WTC11 (cell line): ENCODE measurements around the gene RAI1. TPM values are rescaled to one million over a fixed set of nuclear protein-coding genes. Genes with fewer than 3 reads are reported as not detected.

Experiments
- ATAC-seq: fragments of 200-7000 bp; cut with Tn5 transposase; 2 replicates; pipeline ENCODE4 v1.10.0; 2021; ENCODE audit warnings: mild to moderate bottlenecking, moderate library complexity
- CTCF ChIA-PET: fragments of 300-600 bp; sonication (Branson Sonifier 250); formaldehyde crosslinking; loops from one replicate; lab custom pipeline; 2021; ENCODE audit warnings: antibody characterized with exemption; lab: Charles Lee
- POLR2A ChIA-PET: fragments of 350-600 bp; sonication (Branson Sonifier 250); formaldehyde crosslinking; loops from one replicate; lab custom pipeline; 2021; ENCODE audit warnings: antibody characterized with exemption; lab: Charles Lee
- DNase-seq: peaks from one replicate; pipeline ENCODE4 v3.0.0; 2021; ENCODE audit warnings: low spot score
- H3K27ac Mint-ChIP-seq: 2 replicates; pipeline ENCODE4 v1.8.0; 2021; ENCODE audit warnings: mixed read lengths
- H3K27me3 Mint-ChIP-seq: 2 replicates; pipeline ENCODE4 v1.8.0; 2021; ENCODE audit warnings: low read depth, mild to moderate bottlenecking, moderate library complexity, mixed read lengths
- H3K36me3 Mint-ChIP-seq: 2 replicates; pipeline ENCODE4 v1.8.0; 2021; ENCODE audit warnings: mixed read lengths
- H3K4me1 Mint-ChIP-seq: 2 replicates; pipeline ENCODE4 v1.8.0; 2022; ENCODE audit warnings: mixed read lengths
- H3K4me3 Mint-ChIP-seq: 2 replicates; pipeline ENCODE4 v1.8.0; 2021; ENCODE audit warnings: mild to moderate bottlenecking, moderate library complexity, mixed read lengths
- H3K9me3 Mint-ChIP-seq: 2 replicates; pipeline ENCODE4 v1.8.0; 2021; ENCODE audit warnings: mixed read lengths
- AR ChIP-seq: fragments of 250-450 bp; sonication (Bioruptor Pico); IDR thresholded peaks from 2 replicates; pipeline ENCODE4 v1.9.0; 2021; ENCODE audit warnings: mild to moderate bottlenecking
- EMX1 ChIP-seq: fragments of 250-450 bp; sonication (Bioruptor Pico); IDR thresholded peaks from 2 replicates; pipeline ENCODE4 v1.8.0; 2021; ENCODE audit warnings: mild to moderate bottlenecking
- ERG ChIP-seq: fragments of 250-450 bp; sonication (Bioruptor Pico); IDR thresholded peaks from 2 replicates; pipeline ENCODE4 v1.8.0; 2021; ENCODE audit warnings: mild to moderate bottlenecking
- FOXP1 ChIP-seq: sonication (generic); formaldehyde crosslinking; IDR thresholded peaks from 2 replicates; pipeline ENCODE4 v1.8.0; 2022; ENCODE audit warnings: missing genetic modification reagents, mild to moderate bottlenecking, moderate library complexity, borderline replicate concordance
- JUN ChIP-seq: sonication (generic); formaldehyde crosslinking; IDR thresholded peaks from 2 replicates; pipeline ENCODE4 v1.8.0; 2023; ENCODE audit warnings: mild to moderate bottlenecking, missing genetic modification reagents
- KAT7 ChIP-seq: sonication (generic); formaldehyde crosslinking; IDR thresholded peaks from 2 replicates; pipeline ENCODE4 v1.8.1; 2023; ENCODE audit warnings: missing genetic modification reagents, mild to moderate bottlenecking, borderline replicate concordance
- NFATC4 ChIP-seq: fragments of 250-450 bp; sonication (Bioruptor Pico); IDR thresholded peaks from 2 replicates; pipeline ENCODE4 v1.9.0; 2021; ENCODE audit warnings: mild to moderate bottlenecking
- NFYB ChIP-seq: sonication (generic); formaldehyde crosslinking; conservative IDR thresholded peaks from 2 replicates; pipeline ENCODE4 v1.8.0; 2022; ENCODE audit warnings: low read depth, missing genetic modification reagents
- NR2C2 ChIP-seq: sonication (generic); formaldehyde crosslinking; IDR thresholded peaks from 2 replicates; pipeline ENCODE4 v1.8.0; 2022; ENCODE audit warnings: mild to moderate bottlenecking, missing genetic modification reagents
- OVOL2 ChIP-seq: fragments of 250-450 bp; sonication (Bioruptor Pico); IDR thresholded peaks from 2 replicates; pipeline ENCODE4 v1.9.0; 2021; ENCODE audit warnings: mild to moderate bottlenecking, borderline replicate concordance
- RORB ChIP-seq: fragments of 250-450 bp; sonication (Bioruptor Pico); IDR thresholded peaks from 2 replicates; pipeline ENCODE4 v1.9.0; 2021; ENCODE audit warnings: mild to moderate bottlenecking
- ZBTB21 ChIP-seq: sonication (generic); formaldehyde crosslinking; IDR thresholded peaks from 2 replicates; pipeline ENCODE4 v1.8.1; 2023; ENCODE audit warnings: mild to moderate bottlenecking, missing genetic modification reagents, borderline replicate concordance
- ZNF232 ChIP-seq: sonication (generic); formaldehyde crosslinking; IDR thresholded peaks from 2 replicates; pipeline ENCODE4 v1.8.0; 2022; ENCODE audit warnings: mild to moderate bottlenecking, missing genetic modification reagents
- ZNF396 ChIP-seq: fragments of 250-450 bp; sonication (Bioruptor Pico); IDR thresholded peaks from 2 replicates; pipeline ENCODE4 v1.8.0; 2021; ENCODE audit warnings: mild to moderate bottlenecking, moderate library complexity, borderline replicate concordance
- total RNA-seq: library from RNA; stranded (reverse); gene quantifications from 3 replicates; pipeline ENCODE4 v1.2.3, GENCODE V29; 2021
- TF ChIP-seq, protein P1 (sequence below): sonication (generic); formaldehyde crosslinking; IDR thresholded peaks from 2 replicates; pipeline ENCODE4 v1.8.1; 2023; ENCODE audit warnings: mild to moderate bottlenecking, missing genetic modification reagents, borderline replicate concordance
- TF ChIP-seq, protein P2 (sequence below): sonication (generic); formaldehyde crosslinking; IDR thresholded peaks from 2 replicates; pipeline ENCODE4 v1.8.1; 2022; ENCODE audit warnings: low read depth, missing genetic modification reagents, borderline replicate concordance
- TF ChIP-seq, protein P3 (sequence below): sonication (generic); formaldehyde crosslinking; IDR thresholded peaks from 2 replicates; pipeline ENCODE4 v1.8.0; 2023; ENCODE audit warnings: missing genetic modification reagents

Gene RAI1
- total RNA-seq, 1 experiment from 2014 or later: 12.7 TPM

DNA sequence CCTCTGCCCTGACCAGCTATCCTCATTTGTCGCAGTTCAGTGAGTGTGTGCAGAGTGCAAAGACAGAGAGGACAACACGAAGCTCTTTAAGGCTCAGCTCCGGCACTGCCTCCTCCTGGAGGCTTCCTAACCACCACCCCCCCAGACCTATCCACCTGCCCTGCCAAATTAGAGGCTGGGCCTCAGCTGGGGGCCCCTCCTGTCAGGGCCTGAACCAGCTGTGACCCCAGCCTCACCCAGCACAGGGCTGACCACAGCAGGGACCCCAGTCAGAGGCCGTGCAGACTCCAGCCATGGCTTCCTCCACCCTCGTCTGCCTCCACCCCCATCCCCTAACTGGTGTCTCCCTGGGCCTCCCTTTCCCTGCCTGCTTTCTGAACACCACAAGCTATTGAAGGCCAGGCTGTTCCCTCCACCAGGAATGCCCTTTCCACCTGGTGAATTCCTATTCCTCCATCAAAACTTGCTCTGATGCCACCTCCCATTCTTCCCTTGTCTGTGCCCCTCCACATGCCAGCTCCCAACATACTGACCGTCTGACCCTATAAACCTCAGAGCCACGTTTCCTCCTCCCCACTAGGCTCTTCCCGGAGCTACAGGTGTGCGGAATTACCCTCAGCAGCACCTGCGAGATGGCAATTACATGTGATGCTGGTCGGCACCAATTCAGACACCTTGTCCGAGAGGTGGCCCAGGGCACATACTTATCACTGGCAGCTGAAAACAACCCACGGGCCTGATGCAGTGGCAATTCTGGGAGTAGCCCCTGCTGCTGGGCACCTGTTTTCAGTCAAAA lies 146.8 kb downstream of the RAI1 start:
- Mint-ChIP-seq H3K4me3 (no peak overlapping the region), H3K36me3 (peaks cover 9% of the 10 kb centered on the region; the same call in 1 of the 2 replicates), H3K9me3 (no peaks in the 10 kb centered on the region), H3K27ac (peak overlapping the region; percentile 14; the same call in 1 of the 2 replicates), H3K27me3 (no peaks in the 10 kb centered on the region), H3K4me1 (peaks cover 59% of the 10 kb centered on the region)
- DNase-seq: no peak
- no peak for ATAC-seq
- TF ChIP-seq NR2C2 (no peak), KAT7 (CRISPR knock-in tag) (no peak), ERG (CRISPR knock-in tag) (no peak), NFYB (CRISPR knock-in tag) (no peak), NFATC4 (CRISPR knock-in tag) (no peak), RORB (CRISPR knock-in tag) (no peak), OVOL2 (CRISPR knock-in tag) (no peak)
- TF ChIP-seq, protein P1, sequence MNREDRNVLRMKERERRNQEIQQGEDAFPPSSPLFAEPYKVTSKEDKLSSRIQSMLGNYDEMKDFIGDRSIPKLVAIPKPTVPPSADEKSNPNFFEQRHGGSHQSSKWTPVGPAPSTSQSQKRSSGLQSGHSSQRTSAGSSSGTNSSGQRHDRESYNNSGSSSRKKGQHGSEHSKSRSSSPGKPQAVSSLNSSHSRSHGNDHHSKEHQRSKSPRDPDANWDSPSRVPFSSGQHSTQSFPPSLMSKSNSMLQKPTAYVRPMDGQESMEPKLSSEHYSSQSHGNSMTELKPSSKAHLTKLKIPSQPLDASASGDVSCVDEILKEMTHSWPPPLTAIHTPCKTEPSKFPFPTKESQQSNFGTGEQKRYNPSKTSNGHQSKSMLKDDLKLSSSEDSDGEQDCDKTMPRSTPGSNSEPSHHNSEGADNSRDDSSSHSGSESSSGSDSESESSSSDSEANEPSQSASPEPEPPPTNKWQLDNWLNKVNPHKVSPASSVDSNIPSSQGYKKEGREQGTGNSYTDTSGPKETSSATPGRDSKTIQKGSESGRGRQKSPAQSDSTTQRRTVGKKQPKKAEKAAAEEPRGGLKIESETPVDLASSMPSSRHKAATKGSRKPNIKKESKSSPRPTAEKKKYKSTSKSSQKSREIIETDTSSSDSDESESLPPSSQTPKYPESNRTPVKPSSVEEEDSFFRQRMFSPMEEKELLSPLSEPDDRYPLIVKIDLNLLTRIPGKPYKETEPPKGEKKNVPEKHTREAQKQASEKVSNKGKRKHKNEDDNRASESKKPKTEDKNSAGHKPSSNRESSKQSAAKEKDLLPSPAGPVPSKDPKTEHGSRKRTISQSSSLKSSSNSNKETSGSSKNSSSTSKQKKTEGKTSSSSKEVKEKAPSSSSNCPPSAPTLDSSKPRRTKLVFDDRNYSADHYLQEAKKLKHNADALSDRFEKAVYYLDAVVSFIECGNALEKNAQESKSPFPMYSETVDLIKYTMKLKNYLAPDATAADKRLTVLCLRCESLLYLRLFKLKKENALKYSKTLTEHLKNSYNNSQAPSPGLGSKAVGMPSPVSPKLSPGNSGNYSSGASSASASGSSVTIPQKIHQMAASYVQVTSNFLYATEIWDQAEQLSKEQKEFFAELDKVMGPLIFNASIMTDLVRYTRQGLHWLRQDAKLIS (CRISPR knock-in tag): no peak
- POLR2A ChIA-PET: interaction anchor here (1.0 to 9.4 kb wide), 3 partner anchors 9 to 15 kb away, joined by 3 to 137 read pairs (median 3); partner anchors contain the start of gene SREBF1
- CTCF ChIA-PET: interaction anchor here (0.6 to 3.7 kb wide), 9 partner anchors 8 to 91 kb away, joined by 3 to 14 read pairs (median 4); partner anchors contain the start of gene SREBF1

DNA sequence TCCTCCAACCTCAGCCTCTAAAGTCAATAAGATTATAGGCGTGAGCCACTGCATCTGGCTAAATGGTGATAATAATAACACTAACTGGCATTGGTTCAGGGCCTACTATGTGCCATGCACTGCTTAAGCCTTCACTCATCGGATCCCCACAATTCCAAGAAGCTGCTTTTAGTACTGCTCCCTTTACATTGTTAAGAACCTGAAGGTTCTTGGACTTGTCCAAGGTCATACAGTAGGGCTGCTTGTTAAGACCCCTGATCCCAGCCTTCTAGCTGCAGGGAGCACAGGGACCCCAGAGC lies 149.0 kb downstream of the RAI1 start:
- H3K4me3 Mint-ChIP-seq: no peak overlapping the region
- no peak overlapping the region for H3K27ac Mint-ChIP-seq
- TF ChIP-seq, protein P2, sequence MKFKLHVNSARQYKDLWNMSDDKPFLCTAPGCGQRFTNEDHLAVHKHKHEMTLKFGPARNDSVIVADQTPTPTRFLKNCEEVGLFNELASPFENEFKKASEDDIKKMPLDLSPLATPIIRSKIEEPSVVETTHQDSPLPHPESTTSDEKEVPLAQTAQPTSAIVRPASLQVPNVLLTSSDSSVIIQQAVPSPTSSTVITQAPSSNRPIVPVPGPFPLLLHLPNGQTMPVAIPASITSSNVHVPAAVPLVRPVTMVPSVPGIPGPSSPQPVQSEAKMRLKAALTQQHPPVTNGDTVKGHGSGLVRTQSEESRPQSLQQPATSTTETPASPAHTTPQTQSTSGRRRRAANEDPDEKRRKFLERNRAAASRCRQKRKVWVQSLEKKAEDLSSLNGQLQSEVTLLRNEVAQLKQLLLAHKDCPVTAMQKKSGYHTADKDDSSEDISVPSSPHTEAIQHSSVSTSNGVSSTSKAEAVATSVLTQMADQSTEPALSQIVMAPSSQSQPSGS (CRISPR knock-in tag): no peak
- TF ChIP-seq, protein P3, sequence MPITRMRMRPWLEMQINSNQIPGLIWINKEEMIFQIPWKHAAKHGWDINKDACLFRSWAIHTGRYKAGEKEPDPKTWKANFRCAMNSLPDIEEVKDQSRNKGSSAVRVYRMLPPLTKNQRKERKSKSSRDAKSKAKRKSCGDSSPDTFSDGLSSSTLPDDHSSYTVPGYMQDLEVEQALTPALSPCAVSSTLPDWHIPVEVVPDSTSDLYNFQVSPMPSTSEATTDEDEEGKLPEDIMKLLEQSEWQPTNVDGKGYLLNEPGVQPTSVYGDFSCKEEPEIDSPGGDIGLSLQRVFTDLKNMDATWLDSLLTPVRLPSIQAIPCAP (CRISPR knock-in tag): no peak
- TF ChIP-seq AR (CRISPR knock-in tag): no peak
- TF ChIP-seq ZBTB21: no peak
- TF ChIP-seq KAT7 (CRISPR knock-in tag): no peak
- no peak for TF ChIP-seq EMX1
- no peak for TF ChIP-seq ZNF232 (CRISPR knock-in tag)
- TF ChIP-seq FOXP1: no peak
- no peak for TF ChIP-seq JUN (CRISPR knock-in tag)
- TF ChIP-seq ZNF396 (CRISPR knock-in tag): no peak
- H3K4me1 Mint-ChIP-seq: peaks cover 59% of the 10 kb centered on the region
- no peaks in the 10 kb centered on the region for H3K27me3 Mint-ChIP-seq
- POLR2A ChIA-PET: no interaction called here
- CTCF ChIA-PET: interaction anchor here (1.3 kb wide), 1 partner anchor 15 kb away, joined by 3 read pairs; no protein-coding TSS in a partner anchor
- no peak for ATAC-seq
- H3K36me3 Mint-ChIP-seq: peaks cover 24% of the 10 kb centered on the region
- DNase-seq: no peak
- H3K9me3 Mint-ChIP-seq: no peaks in the 10 kb centered on the region
